ENCODE data around the gene HSPD1.

Gene HSPD1

DNA sequence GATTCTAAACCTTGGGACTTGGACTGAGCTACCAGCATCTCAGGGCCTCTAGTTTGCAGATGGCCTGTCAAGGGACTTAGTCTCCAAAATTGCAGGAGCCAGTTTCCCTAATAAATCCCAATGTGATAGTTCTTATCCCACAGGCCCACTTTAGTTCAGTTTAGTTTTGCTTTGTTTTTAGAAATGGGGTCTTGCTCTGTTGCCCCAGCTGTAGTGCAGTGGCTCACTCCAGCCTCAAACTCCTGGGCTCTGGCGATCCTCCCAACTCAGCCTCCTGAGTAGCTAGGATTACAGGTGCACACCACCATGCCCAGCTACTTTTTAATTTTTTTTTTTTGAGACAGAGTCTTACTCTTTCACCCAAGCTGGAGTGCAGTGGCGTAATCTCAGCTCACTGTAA lies 62.3 kb downstream of the HSPD1 start:
- no peak for DNase-seq (ENCODE audit: low read depth in 3 of 3)

All from stimulated activated CD4-positive, alpha-beta T cell treated with anti-CD3 and anti-CD28 coated beads, TNF-alpha, amount 100 ng/mL, for 48 hours (primary cell).